ENCODE measurements around the gene ASXL2. TPM values are rescaled to one million over a fixed set of nuclear protein-coding genes. Genes with fewer than 3 reads are reported as not detected.

The ASXL2 gene
- total RNA-seq (10 to 100 TPM; 19.6 to 34.0 (median 28.9) TPM), polyA plus RNA-seq (1 to 10 TPM; 1.8 to 2.0 TPM)
- long read RNA-seq, donor 1, partial matches to known transcripts = 0 of 3 reads
- long read RNA-seq, donor 1, other reads (novel, unspliced or antisense) = 3 of 3 reads
- long read RNA-seq, donor 2, partial matches to known transcripts = 0 of 2 reads
- long read RNA-seq, donor 2, other reads (novel, unspliced or antisense) = 2 of 2 reads
- long read RNA-seq, donor 3, partial matches to known transcripts = 0 of 7 reads
- long read RNA-seq, donor 3, other reads (novel, unspliced or antisense) = 7 of 7 reads

DNA sequence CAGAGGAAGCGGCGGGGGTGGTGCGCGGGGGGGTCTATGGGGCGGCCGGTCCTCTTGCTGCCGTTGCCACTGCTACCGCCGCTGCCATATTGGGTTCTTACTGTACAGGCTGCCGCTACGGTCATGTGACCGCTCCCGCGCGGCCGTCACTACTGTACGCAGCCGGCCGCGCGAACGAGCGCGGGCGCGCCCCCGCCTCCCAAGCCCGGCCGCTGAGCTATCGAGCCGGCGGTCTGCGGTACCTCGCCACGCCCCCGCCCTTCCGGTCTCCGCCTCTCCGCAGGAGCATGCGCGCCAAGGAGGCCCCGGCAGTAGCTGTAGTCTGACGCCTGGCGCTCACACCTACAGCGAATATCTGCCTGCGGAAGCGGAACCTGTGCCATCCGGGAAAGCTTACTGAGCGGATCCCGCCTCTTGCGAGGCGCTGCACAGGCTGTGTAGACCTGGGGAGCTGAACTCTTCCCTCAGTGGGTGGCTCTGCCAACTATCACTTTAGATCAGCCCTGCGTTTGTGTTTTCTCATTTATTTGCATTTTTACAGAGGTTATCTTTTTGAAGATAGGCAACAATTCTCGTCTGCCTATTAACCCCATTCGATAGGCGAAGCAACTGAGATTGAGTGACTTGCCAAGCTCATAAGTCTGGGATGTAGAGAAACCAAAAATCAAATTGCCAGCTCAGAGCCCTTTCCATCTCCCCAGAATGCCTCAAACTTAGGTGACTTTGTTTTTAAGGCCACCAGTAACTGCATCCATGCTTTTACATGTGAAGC lies at the start of gene ASXL2:
Gene ASXL2, minus strand, starts transcription at position 127 of the 772 bp plus-strand sequence. CDS start 265 bp downstream, outside the sequence.
- DNase-seq (peak; percentile 95 to 97), ATAC-seq (peak; percentile 98 to 100 (median 99))
- Histone ChIP-seq H3K4me3 (peak within 1 kb of the TSS; percentile 68 to 99 (median 91)), H3K27me3 (peaks cover 0 to 15% (median 11%) of the 10 kb centered on the region in 7 donors), H3K9me3 (no peaks in the 10 kb centered on the region), H3K4me1 (peaks cover 0 to 27% (median 16%) of the 10 kb centered on the region in 9 donors), H3K27ac (peak within 1 kb of the TSS; percentile 74 to 96 (median 95)), H3K36me3 (peaks cover 0 to 17% (median 0%) of the 10 kb centered on the region in 9 donors)
- 1 to 2% methylated on average over 54 to 56 of the region's 56 CpGs for WGBS, 2 donors
- intact Hi-C loops (cut with DNase I) = no loop called here
- TF ChIP-seq, protein P1, sequence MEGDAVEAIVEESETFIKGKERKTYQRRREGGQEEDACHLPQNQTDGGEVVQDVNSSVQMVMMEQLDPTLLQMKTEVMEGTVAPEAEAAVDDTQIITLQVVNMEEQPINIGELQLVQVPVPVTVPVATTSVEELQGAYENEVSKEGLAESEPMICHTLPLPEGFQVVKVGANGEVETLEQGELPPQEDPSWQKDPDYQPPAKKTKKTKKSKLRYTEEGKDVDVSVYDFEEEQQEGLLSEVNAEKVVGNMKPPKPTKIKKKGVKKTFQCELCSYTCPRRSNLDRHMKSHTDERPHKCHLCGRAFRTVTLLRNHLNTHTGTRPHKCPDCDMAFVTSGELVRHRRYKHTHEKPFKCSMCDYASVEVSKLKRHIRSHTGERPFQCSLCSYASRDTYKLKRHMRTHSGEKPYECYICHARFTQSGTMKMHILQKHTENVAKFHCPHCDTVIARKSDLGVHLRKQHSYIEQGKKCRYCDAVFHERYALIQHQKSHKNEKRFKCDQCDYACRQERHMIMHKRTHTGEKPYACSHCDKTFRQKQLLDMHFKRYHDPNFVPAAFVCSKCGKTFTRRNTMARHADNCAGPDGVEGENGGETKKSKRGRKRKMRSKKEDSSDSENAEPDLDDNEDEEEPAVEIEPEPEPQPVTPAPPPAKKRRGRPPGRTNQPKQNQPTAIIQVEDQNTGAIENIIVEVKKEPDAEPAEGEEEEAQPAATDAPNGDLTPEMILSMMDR (IDR thresholded peaks at IDR 0.05) = peak in 4 of 9 donors; percentile 11 to 41 (median 24)

DNA sequence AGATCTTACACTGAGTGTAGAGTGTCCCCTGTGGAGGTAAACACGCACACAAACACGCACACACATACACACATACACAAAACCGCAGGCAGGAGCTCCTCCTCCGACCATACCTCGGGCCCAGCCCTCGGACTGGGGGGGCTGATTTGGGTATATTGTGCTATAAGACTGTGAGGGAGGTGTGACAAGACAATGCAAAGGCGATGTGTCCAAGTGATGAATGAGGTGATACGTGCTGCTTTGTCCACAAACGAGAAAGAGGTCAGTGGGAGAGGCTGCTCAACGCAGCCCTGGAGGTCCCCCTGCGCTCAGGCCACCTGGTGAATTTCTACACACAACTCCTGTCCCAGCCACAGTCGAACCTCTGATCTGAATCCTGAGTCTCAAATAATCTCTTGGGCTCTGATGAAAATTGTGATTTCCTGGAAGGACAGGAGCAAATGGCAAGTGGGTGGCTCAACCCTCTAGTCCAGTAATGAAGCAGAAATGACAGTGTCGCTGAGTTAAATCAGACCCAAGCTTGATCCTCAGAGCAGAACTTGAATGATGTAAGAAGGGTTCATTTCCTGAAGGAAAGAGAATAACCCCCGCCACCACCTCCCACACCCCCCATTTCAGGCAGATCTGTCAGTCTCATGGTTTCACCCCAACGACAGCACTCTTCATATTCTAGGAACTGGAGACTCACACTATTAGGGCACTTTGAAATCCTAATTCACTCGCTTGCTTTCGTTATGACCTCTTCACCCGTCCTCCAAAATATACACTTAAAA lies 48.9 kb upstream of the ASXL2 start:
- Histone ChIP-seq H3K4me1 (no peaks in the 10 kb centered on the region), H3K36me3 (peaks cover 0 to 37% (median 0%) of the 10 kb centered on the region in 9 donors), H3K9me3 (no peaks in the 10 kb centered on the region), H3K27ac (no peak overlapping the region), H3K4me3 (no peak overlapping the region), H3K27me3 (no peaks in the 10 kb centered on the region)
- TF ChIP-seq, protein P1 (IDR thresholded peaks at IDR 0.05) = no peak
- WGBS, 2 donors = 81 to 84% methylated on average over 18 of the region's 18 CpGs
- ATAC-seq (no peak), DNase-seq (no peak)
- intact Hi-C loops (cut with DNase I) = no loop called here

DNA sequence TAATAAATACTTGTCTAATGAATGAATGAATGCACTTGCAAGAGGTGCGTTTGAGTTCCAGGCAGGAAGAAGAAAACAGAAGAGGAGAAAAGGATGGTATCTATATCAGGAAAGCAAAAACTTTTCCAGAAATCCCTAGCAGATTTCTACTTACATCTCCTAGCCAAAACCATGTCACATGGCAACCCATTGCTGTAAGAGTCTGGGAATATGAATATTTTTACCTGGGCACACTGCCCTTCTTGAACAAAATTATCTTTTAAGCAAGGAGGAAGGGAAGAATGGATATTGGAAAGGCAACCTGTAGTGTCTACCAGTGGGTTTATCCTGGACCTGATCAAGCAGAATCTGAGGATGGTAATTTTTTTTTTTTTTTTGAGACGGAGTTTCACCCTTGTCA lies 44.2 kb upstream of the ASXL2 start:
- Histone ChIP-seq H3K27ac (no peak overlapping the region), H3K4me1 (no peaks in the 10 kb centered on the region), H3K36me3 (peaks cover 0 to 12% (median 0%) of the 10 kb centered on the region in 9 donors), H3K9me3 (no peaks in the 10 kb centered on the region), H3K4me3 (no peak overlapping the region), H3K27me3 (peaks cover 0 to 4% (median 0%) of the 10 kb centered on the region in 7 donors)
- whole genome bisulfite sequencing, 2 donors = 66 to 79% methylated on average over 2 of the region's 2 CpGs
- DNase-seq = no peak
- no peak for ATAC-seq
- intact Hi-C loops (cut with DNase I) = no loop called here
- TF ChIP-seq, protein P1 (IDR thresholded peaks at IDR 0.05) = no peak
